Coronary artery (tissue), 2 donors: ENCODE results near the gene ADGRF4.

Source experiments
- DNase-seq: peaks from one replicate; pipeline ENCODE4 v3.0.0-alpha.2; 2017; ENCODE audit warnings: low spot score
- H3K27ac ChIP-seq, 2 donors: fragments of 200-600 bp; sonication (generic); one replicate each; pipeline ENCODE4 v1.5.1; 2016 to 2019
- H3K4me3 ChIP-seq: fragments of 200-600 bp; sonication (generic); 2 replicates; pipeline ENCODE4 v1.5.1; 2016; ENCODE audit warnings: mild to moderate bottlenecking, moderate library complexity
- TF ChIP-seq, protein P1 (sequence below): fragments of 200-600 bp; sonication (generic); IDR thresholded peaks from one replicate; pipeline ENCODE4 v1.5.1; 2019; ENCODE audit warnings: antibody characterized with exemption

ADGRF4 gene

DNA sequence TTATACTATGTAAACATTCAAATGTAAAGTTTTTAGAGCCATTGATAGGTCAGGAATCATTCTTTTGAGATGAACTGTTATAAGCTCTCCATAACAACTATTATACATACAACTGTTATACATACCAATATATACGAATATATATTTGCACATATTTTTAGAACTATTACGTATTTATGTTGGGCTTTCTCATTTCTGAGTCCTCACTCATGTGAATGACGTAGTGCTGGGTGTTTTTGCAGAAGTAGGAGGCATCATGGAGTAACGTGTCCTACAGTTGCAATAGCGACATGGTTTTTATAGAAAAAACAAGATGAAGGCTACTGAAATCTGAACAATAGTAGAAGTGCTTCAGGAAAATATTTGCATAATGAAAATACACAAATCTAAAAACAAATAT is 36.4 kb upstream of the ADGRF4 start:
- H3K27ac ChIP-seq = no peak overlapping the region
- DNase-seq = no peak
- H3K4me3 ChIP-seq = no peak overlapping the region
- TF ChIP-seq, protein P1, sequence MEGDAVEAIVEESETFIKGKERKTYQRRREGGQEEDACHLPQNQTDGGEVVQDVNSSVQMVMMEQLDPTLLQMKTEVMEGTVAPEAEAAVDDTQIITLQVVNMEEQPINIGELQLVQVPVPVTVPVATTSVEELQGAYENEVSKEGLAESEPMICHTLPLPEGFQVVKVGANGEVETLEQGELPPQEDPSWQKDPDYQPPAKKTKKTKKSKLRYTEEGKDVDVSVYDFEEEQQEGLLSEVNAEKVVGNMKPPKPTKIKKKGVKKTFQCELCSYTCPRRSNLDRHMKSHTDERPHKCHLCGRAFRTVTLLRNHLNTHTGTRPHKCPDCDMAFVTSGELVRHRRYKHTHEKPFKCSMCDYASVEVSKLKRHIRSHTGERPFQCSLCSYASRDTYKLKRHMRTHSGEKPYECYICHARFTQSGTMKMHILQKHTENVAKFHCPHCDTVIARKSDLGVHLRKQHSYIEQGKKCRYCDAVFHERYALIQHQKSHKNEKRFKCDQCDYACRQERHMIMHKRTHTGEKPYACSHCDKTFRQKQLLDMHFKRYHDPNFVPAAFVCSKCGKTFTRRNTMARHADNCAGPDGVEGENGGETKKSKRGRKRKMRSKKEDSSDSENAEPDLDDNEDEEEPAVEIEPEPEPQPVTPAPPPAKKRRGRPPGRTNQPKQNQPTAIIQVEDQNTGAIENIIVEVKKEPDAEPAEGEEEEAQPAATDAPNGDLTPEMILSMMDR = no peak

DNA sequence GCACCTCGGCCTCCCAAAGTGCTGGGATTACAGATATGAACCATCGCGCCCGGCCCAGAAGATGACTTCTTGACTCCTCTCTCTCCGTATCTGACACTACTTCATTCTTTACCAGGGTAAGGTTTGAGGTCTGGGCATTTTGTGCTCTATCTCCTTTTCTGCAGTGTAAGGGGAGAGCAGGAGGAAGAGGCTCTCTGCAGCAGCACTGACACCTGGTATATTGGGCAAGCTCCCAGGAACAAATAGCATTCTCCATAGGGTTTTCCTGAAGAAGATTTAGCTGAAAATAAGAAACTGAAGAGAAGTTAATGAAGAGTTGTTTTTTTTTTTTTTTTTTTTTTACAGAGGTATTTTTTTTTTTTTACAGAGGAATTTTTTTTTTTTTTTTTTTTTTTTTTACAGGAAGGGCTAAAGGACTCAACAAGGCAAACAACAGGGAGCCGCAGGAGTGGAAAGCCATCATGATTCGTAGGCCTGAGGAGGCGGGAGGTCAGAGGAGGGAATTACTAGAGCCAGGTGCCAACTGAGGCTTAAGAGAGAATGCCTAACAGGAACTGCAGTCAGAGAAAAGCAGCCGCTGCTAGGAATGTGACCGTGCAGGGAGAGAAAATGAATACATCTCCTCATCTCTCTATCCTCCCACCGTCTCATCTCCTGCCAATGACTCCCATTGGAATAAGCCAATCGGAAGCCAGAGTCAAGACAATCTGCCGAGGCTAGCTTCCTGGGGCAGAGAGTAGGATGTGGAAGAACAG is 34.7 kb upstream of the ADGRF4 start:
- H3K4me3 ChIP-seq = no peak overlapping the region
- H3K27ac ChIP-seq = no peak overlapping the region
- DNase-seq = no peak
- TF ChIP-seq, protein P1 = no peak

DNA sequence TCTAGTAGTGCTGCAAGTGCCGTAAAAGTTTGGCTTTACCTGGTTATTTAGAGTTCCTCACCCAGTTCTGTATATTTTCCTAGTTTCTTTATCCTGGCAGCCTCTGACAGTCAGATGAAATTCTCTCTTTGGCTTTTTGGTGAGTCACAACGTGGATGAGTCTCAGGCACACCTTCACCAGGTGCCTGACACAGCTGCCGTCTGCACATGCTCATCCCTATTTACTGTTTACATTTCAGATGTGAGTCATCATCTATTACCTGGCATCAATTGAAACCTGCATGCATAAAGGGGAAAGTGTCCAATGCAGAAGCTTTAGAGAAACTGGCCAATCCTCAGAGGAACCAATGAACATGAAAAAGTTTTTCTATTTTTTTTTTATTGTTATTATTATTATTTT is 33.3 kb upstream of the ADGRF4 start:
- Histone ChIP-seq H3K27ac (no peak overlapping the region), H3K4me3 (no peak overlapping the region)
- TF ChIP-seq, protein P1 = no peak
- no peak for DNase-seq

DNA sequence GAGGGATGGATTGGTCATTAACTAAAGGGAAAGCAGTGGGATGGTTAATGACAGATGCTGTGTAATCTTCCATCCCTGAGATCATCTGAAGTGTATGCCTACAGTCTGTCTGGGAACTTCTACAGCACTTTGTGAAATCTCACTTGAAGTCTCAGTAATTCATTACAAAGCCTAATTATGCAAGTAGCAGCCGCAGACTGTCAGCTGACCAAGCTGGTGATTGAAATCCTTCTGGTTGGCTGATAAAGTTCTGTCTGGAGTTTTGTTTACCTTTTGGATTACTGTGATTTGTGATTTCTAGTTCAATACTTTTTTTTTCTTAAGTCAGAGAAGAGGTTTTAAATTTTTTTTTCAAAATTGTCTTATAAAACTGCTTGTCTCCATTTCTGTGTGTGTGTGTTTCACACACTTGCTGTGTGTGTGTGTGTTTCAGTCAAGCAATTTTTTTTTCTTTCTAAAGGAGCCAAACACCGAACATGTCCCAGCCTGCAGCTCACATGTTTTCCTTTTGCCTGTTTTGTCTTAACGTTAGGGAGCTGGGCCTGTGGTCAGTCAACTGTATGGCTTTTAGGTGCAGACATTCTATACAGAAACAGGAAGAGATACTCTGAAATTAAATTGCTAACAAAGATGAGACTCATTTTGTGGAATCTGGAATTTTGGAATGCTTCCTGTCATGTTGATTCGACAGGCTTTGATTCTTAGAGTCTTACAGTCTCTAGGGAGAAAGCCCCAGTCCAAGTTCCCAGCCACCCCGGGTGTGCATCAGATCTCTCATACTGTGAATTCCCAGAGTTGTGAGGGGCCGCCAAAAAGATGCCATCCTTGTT is 28.5 kb upstream of the ADGRF4 start:
- no peak overlapping the region for H3K4me3 ChIP-seq
- no peak overlapping the region for H3K27ac ChIP-seq
- no peak for DNase-seq
- TF ChIP-seq, protein P1 = no peak

DNA sequence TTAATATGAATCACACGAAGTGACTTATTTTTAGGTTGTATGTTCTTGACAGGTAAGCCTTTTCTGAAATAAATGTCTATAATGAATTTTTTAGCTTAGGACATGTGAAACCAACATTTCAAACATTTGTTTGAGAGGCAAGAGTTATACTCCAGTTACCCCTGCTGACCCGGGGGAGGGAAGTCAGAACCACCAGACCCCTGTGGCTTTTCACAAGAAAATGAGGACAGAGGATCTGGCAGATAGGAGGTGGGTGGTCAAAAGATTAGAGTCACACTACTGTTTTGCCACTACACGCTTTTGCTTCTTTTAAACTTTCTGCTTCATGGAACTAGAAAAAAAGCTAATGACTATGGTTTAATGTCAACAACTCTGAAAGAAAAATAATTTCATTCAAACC is 27.5 kb upstream of the ADGRF4 start:
- H3K27ac ChIP-seq = no peak overlapping the region
- no peak overlapping the region for H3K4me3 ChIP-seq
- TF ChIP-seq, protein P1 = no peak
- DNase-seq = no peak

DNA sequence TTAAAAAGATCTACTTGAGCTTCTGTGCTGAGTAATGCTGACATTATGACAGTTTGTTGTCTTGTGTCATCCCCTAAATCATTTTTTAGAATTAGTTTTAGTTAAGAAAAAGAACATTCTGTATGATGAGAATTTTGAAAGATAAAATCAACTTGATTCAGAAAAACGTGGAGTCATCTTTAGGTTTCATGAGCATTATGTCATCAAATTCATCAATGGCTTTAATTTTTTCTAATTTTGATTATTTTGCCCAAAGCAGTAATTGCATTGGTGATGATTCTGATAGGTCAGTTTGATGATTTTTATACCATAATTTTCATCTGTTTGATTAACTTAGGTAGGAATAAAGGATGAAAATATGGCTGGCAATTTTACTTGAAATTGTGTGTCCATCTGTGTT is 26.6 kb upstream of the ADGRF4 start:
- Histone ChIP-seq H3K27ac (no peak overlapping the region), H3K4me3 (no peak overlapping the region)
- TF ChIP-seq, protein P1 = no peak
- no peak for DNase-seq
